Neural cell (in vitro differentiated cells): ENCODE measurements around the gene CDK3. TPM values are rescaled to one million over a fixed set of nuclear protein-coding genes. Genes with fewer than 3 reads are reported as not detected.

Experiments
- H2AFZ ChIP-seq: fragments of 200-600, 300-800 bp; sonication (generic), shearing (Covaris generic); 2 replicates; pipeline ENCODE4 v1.6.0; 2014; ENCODE audit warnings: low read depth, mild to moderate bottlenecking, antibody characterized with exemption, low read length, moderate library complexity
- H3F3A ChIP-seq: fragments of 200-600 bp; shearing (Covaris generic); 2 replicates; pipeline ENCODE4 v1.6.1; 2016; ENCODE audit warnings: mild to moderate bottlenecking, moderate library complexity, mixed read lengths, antibody characterized with exemption, low read length; ENCODE audit not compliant: insufficient read depth, poor library complexity, severe bottlenecking
- H3K27ac ChIP-seq: fragments of 200-600, 300-800 bp; sonication (generic), shearing (Covaris generic); 2 replicates; pipeline ENCODE4 v1.5.1; 2014; ENCODE audit warnings: mild to moderate bottlenecking, low read length, moderate library complexity
- H3K27me3 ChIP-seq: fragments of 300-800, 200-600 bp; sonication (generic), shearing (Covaris generic); 2 replicates; pipeline ENCODE4 v1.6.0; 2014; ENCODE audit warnings: mild to moderate bottlenecking, low read depth, low read length, moderate library complexity; ENCODE audit not compliant: insufficient read depth
- H3K36me3 ChIP-seq: fragments of 300-800, 200-600 bp; sonication (generic), shearing (Covaris generic); 2 replicates; pipeline ENCODE4 v1.5.1; 2014; ENCODE audit warnings: mild to moderate bottlenecking, antibody characterized with exemption, low read length, moderate library complexity; ENCODE audit not compliant: insufficient read depth
- H3K4me2 ChIP-seq: fragments of 300-800, 200-600 bp; sonication (generic), shearing (Covaris generic); 2 replicates; pipeline ENCODE4 v1.6.0; 2014; ENCODE audit warnings: mild to moderate bottlenecking, low read length
- H3K4me3 ChIP-seq: fragments of 300-800, 200-600 bp; sonication (generic), shearing (Covaris generic); 2 replicates; pipeline ENCODE4 v1.5.1; 2014; ENCODE audit warnings: mild to moderate bottlenecking, low read length, moderate library complexity
- H3K79me2 ChIP-seq: fragments of 200-600 bp; shearing (Covaris generic); replicated peaks from 2 replicates; pipeline ENCODE4 v1.6.0; 2014; ENCODE audit warnings: mild to moderate bottlenecking, low read length, moderate library complexity; ENCODE audit not compliant: insufficient read depth
- H3K9ac ChIP-seq: fragments of 300-800, 200-600 bp; sonication (generic), shearing (Covaris generic); 2 replicates; pipeline ENCODE4 v1.6.1; 2016; ENCODE audit warnings: mild to moderate bottlenecking, low read length, mixed read lengths
- H3K9me2 ChIP-seq: fragments of 200-600 bp; shearing (Covaris generic); 2 replicates; pipeline ENCODE4 v1.6.1; 2016; ENCODE audit warnings: mild to moderate bottlenecking, low read length, mixed read lengths; ENCODE audit not compliant: insufficient read depth
- H3K9me3 ChIP-seq: fragments of 200-600, 300-800 bp; sonication (generic), shearing (Covaris generic); 2 replicates; pipeline ENCODE4 v1.6.1; 2016; ENCODE audit warnings: mild to moderate bottlenecking, mixed run types, low read length, moderate library complexity, mixed read lengths
- H4K20me1 ChIP-seq: fragments of 200-600 bp; shearing (Covaris generic); 2 replicates; pipeline ENCODE4 v1.6.1; 2016; ENCODE audit warnings: mild to moderate bottlenecking, mixed run types; ENCODE audit not compliant: insufficient read depth
- EP300 ChIP-seq: fragments of 450-650 bp; conservative IDR thresholded peaks from 2 replicates; pipeline ENCODE4 v1.6.1; 2014; ENCODE audit warnings: antibody characterized with exemption, mild to moderate bottlenecking, moderate library complexity; ENCODE audit not compliant: poor library complexity, severe bottlenecking
- EZH2 ChIP-seq: fragments of 200-600, 300-800 bp; shearing (Covaris generic), sonication (generic); IDR thresholded peaks from 2 replicates; pipeline ENCODE4 v1.6.1; 2014; ENCODE audit warnings: antibody characterized with exemption, low read length, borderline replicate concordance, mild to moderate bottlenecking; ENCODE audit not compliant: insufficient read depth, poor library complexity, severe bottlenecking
- MXI1 ChIP-seq: fragments of 450-650 bp; conservative IDR thresholded peaks from 2 replicates; pipeline ENCODE4 v1.6.1; 2014; ENCODE audit warnings: antibody characterized with exemption, mild to moderate bottlenecking; ENCODE audit not compliant: poor library complexity, severe bottlenecking
- POLR2AphosphoS5 ChIP-seq: IDR thresholded peaks from 2 replicates; pipeline ENCODE4 v1.6.1; 2012
- RAD21 ChIP-seq: fragments of 450-650 bp; conservative IDR thresholded peaks from 2 replicates; pipeline ENCODE4 v1.6.1; 2014; ENCODE audit warnings: antibody characterized with exemption, mild to moderate bottlenecking, moderate library complexity
- SMC3 ChIP-seq: fragments of 450-650 bp; conservative IDR thresholded peaks from 2 replicates; pipeline ENCODE4 v1.6.1; 2014; ENCODE audit warnings: antibody characterized with exemption, mild to moderate bottlenecking, moderate library complexity; ENCODE audit not compliant: poor library complexity
- TAF1 ChIP-seq: IDR thresholded peaks from 2 replicates; pipeline ENCODE4 v1.6.1; 2012; ENCODE audit warnings: low read depth
- polyA plus RNA-seq: library from polyadenylated mRNA; depleted of rRNA; stranded (reverse); fragments of >200 nt; gene quantifications from 2 replicates; pipeline ENCODE4 v1.2.3, GENCODE V29; 2014
- TF ChIP-seq, protein P1 (sequence below): fragments of 450-650 bp; IDR thresholded peaks from 2 replicates; pipeline ENCODE4 v1.5.1; 2014; ENCODE audit warnings: antibody characterized with exemption, mild to moderate bottlenecking, moderate library complexity; ENCODE audit not compliant: poor library complexity, severe bottlenecking
- TF ChIP-seq, protein P2 (sequence below): IDR thresholded peaks from 2 replicates; pipeline ENCODE4 v1.6.1; 2012; ENCODE audit warnings: borderline replicate concordance

Gene CDK3
- polyA plus RNA-seq, 1 donor from 2014 or later: 29.2 TPM

DNA sequence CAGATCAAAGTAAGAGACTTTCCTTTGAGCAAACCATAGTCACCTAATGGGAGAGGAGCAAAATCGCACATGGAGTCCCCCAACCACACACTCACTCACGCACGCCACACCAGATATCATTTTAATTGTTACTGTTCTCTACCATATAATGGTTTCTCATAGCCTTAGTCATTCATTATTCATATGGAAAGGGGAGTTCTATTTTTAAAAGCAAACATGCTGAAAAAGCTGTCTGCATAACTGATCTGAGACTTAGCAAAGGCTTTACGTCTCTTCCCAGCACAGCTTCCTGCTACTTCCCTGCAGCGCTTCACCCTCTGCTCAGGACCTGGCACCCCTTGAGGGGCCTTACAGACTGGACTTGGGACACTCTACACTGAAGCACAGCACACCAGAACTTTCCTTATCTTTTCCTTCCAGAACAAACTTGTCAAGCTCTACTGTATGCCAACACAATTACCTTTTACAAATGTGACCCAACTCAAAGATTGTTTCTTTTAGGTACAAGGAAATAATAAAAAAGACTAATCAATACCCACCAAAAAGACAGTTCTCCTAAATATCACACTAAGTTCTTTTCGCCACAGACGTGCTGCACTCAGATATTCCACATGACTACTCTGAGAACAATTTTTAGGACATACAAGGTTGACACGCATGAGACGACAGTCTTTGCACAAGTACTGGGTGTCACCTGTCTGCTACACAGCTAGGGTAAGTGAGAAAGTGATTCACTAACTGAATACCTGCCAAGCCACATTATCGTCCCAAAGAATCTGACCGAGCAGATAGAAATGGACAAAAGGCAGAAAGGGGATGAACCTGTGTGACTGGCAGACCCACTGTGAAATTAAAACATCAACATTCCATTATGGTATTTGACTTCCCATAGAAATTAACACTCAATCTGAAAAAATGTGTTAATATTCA is 50.1 kb downstream of the CDK3 start:
- H3K4me2 ChIP-seq: no peak overlapping the region
- no peaks in the 10 kb centered on the region for H3K36me3 ChIP-seq
- no peaks in the 10 kb centered on the region for H3F3A ChIP-seq
- no peaks in the 10 kb centered on the region for H3K27me3 ChIP-seq
- no peak overlapping the region for H3K27ac ChIP-seq
- H3K79me2 ChIP-seq: no peaks in the 10 kb centered on the region
- TF ChIP-seq POLR2AphosphoS5 (no peak), EP300 (no peak), EZH2 (no peak), SMC3 (no peak), RAD21 (no peak), MXI1 (no peak), TAF1 (no peak)
- TF ChIP-seq, protein P1, sequence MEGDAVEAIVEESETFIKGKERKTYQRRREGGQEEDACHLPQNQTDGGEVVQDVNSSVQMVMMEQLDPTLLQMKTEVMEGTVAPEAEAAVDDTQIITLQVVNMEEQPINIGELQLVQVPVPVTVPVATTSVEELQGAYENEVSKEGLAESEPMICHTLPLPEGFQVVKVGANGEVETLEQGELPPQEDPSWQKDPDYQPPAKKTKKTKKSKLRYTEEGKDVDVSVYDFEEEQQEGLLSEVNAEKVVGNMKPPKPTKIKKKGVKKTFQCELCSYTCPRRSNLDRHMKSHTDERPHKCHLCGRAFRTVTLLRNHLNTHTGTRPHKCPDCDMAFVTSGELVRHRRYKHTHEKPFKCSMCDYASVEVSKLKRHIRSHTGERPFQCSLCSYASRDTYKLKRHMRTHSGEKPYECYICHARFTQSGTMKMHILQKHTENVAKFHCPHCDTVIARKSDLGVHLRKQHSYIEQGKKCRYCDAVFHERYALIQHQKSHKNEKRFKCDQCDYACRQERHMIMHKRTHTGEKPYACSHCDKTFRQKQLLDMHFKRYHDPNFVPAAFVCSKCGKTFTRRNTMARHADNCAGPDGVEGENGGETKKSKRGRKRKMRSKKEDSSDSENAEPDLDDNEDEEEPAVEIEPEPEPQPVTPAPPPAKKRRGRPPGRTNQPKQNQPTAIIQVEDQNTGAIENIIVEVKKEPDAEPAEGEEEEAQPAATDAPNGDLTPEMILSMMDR: no peak
- TF ChIP-seq, protein P2, sequence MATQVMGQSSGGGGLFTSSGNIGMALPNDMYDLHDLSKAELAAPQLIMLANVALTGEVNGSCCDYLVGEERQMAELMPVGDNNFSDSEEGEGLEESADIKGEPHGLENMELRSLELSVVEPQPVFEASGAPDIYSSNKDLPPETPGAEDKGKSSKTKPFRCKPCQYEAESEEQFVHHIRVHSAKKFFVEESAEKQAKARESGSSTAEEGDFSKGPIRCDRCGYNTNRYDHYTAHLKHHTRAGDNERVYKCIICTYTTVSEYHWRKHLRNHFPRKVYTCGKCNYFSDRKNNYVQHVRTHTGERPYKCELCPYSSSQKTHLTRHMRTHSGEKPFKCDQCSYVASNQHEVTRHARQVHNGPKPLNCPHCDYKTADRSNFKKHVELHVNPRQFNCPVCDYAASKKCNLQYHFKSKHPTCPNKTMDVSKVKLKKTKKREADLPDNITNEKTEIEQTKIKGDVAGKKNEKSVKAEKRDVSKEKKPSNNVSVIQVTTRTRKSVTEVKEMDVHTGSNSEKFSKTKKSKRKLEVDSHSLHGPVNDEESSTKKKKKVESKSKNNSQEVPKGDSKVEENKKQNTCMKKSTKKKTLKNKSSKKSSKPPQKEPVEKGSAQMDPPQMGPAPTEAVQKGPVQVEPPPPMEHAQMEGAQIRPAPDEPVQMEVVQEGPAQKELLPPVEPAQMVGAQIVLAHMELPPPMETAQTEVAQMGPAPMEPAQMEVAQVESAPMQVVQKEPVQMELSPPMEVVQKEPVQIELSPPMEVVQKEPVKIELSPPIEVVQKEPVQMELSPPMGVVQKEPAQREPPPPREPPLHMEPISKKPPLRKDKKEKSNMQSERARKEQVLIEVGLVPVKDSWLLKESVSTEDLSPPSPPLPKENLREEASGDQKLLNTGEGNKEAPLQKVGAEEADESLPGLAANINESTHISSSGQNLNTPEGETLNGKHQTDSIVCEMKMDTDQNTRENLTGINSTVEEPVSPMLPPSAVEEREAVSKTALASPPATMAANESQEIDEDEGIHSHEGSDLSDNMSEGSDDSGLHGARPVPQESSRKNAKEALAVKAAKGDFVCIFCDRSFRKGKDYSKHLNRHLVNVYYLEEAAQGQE: no peak
- H4K20me1 ChIP-seq: no peaks in the 10 kb centered on the region
- no peak overlapping the region for H3K4me3 ChIP-seq
- H3K9me3 ChIP-seq: no peaks in the 10 kb centered on the region
- no peak overlapping the region for H2AFZ ChIP-seq
- H3K9ac ChIP-seq: no peak overlapping the region
- H3K9me2 ChIP-seq: no peaks in the 10 kb centered on the region

DNA sequence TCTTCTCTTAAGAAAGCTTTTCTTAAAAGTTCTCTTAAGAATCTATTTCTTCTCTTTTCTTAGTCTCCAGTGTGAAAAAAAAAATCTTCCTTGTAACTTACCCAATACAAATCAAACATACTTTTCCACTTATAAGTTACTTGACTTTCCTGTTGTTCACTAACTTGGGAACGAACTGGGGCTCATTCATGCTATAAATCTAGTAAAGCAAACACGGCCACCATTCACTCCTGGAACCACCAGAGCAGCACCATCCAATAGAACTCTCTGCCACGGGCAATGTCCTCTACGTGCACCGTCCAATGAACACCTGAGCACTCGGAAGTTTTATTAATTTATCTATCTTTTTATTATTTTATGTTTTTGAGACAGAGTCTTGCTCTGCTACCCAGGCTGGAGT is 50.9 kb downstream of the CDK3 start:
- Histone ChIP-seq H3K27me3 (no peaks in the 10 kb centered on the region), H3K9ac (no peak overlapping the region), H3K27ac (no peak overlapping the region), H3F3A (no peaks in the 10 kb centered on the region), H4K20me1 (no peaks in the 10 kb centered on the region), H3K36me3 (no peaks in the 10 kb centered on the region), H3K9me2 (no peaks in the 10 kb centered on the region), H3K4me3 (no peak overlapping the region), H2AFZ (no peak overlapping the region), H3K4me2 (no peak overlapping the region), H3K9me3 (no peaks in the 10 kb centered on the region), H3K79me2 (no peaks in the 10 kb centered on the region)
- TF ChIP-seq SMC3 (no peak), EP300 (no peak), TAF1 (no peak), MXI1 (no peak), POLR2AphosphoS5 (no peak), RAD21 (no peak), EZH2 (no peak)
- TF ChIP-seq, protein P1: no peak
- TF ChIP-seq, protein P2: no peak
